Ovary (tissue), 3 donors: Measurements from ENCODE around the gene TULP1.

Source experiments
- EP300 ChIP-seq: sonication (generic); formaldehyde crosslinking; IDR thresholded peaks from one replicate; pipeline ENCODE4 v1.6.1; 2017; ENCODE audit warnings: antibody characterized with exemption
- POLR2A ChIP-seq: fragments of 450-650 bp; IDR thresholded peaks from one replicate; pipeline ENCODE4 v1.6.1; 2017; ENCODE audit warnings: antibody characterized with exemption, mild to moderate bottlenecking, moderate library complexity
- TF ChIP-seq, protein P1 (sequence below), 3 donors: fragments of 450-650 bp in 2 of 3; fragments of 200-600 bp in 1 of 3; IDR thresholded peaks; one replicate each; pipeline versions ENCODE4 v1.5.1 to v1.8.0; 2016 to 2022; ENCODE audit warnings: antibody characterized with exemption in 3 of 3, mild to moderate bottlenecking in 1 of 3
- donor health status: DM: no; HTN: no; CAD: no.

DNA sequence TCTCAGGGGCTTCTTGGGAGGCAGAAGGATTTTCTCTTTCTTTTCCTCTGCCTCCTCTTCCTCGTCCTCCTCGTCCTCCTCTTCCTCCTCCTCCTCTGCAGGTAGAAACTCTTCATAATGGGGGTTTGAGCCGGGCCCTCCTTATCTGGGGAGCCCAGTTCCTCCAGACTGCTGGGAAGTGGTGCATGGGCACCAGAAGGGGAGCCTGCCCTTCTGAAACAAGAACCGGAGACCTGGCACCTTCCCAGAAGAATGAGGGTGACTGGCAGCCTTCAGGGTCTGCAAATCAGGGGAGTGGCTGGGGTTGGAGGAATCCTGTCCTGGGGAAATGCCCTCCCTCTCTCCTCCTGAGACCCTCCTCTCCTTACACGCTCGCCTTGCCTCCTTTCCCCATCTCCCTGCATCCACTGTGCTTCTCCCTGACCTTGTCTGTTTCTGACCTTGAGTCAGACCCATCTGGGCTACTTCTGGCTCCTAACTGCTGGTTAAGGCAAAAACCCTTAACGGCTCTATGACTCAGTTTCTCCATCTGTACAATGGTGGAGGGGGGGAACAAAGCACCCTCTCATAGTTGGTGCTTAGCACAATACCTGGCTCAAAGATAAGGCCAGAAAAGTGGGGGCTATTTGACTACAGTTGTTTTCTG, 1.7 kb downstream of the TULP1 start:
- no peak for TF ChIP-seq POLR2A
- TF ChIP-seq, protein P1, sequence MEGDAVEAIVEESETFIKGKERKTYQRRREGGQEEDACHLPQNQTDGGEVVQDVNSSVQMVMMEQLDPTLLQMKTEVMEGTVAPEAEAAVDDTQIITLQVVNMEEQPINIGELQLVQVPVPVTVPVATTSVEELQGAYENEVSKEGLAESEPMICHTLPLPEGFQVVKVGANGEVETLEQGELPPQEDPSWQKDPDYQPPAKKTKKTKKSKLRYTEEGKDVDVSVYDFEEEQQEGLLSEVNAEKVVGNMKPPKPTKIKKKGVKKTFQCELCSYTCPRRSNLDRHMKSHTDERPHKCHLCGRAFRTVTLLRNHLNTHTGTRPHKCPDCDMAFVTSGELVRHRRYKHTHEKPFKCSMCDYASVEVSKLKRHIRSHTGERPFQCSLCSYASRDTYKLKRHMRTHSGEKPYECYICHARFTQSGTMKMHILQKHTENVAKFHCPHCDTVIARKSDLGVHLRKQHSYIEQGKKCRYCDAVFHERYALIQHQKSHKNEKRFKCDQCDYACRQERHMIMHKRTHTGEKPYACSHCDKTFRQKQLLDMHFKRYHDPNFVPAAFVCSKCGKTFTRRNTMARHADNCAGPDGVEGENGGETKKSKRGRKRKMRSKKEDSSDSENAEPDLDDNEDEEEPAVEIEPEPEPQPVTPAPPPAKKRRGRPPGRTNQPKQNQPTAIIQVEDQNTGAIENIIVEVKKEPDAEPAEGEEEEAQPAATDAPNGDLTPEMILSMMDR (IDR thresholded peaks at IDR 0.05) = no peak
- TF ChIP-seq EP300 = no peak
